ENCODE measurements around the gene FYN. TPM values are rescaled to one million over a fixed set of nuclear protein-coding genes. Genes with fewer than 3 reads are reported as not detected.

FYN gene
- total and polyA plus RNA-seq, 2 of the 8 experiments (the other 6 are each of a cell fraction or from before 2014, with no cell fraction given) = 46.8 to 97.2 TPM

- TF ChIP-seq CHD7 (IDR thresholded peaks at IDR 0.05; ENCODE audit: insufficient replicate concordance, low read length) (no peak), NRF1 (IDR thresholded peaks at IDR 0.05; ENCODE audit: low read depth, low read length) (no peak), CEBPB (IDR thresholded peaks at IDR 0.05; ENCODE audit: low read depth, low read length) (no peak)
Measured at GRCh38 chr6:111706841-111707391, 166.3 kb downstream of the FYN start (continued).
